Measurements from ENCODE around the gene WDR48.

The WDR48 gene

GRCh38 chr3:39137435-39137936 lies 85.7 kb downstream of the WDR48 start:
- TF ChIP-seq CTCF (conservative IDR thresholded peaks at IDR 0.05; ENCODE audit: low read depth, low read length): no peak
- DNase-seq (ENCODE audit: low read depth): no peak
- H3K4me3 ChIP-seq (ENCODE audit: low read depth, low read length): no peak overlapping the region

- no peak overlapping the region for H3K4me3 ChIP-seq (ENCODE audit: low read depth, low read length)
- no peak for DNase-seq (ENCODE audit: low read depth)
- TF ChIP-seq CTCF (conservative IDR thresholded peaks at IDR 0.05; ENCODE audit: low read depth, low read length): no peak
Observed at GRCh38 chr3:39137991-39138803, 86.4 kb downstream of the WDR48 start.

GRCh38 chr3:39138804-39139415 lies 87.1 kb downstream of the WDR48 start:
- H3K4me3 ChIP-seq (ENCODE audit: low read depth, low read length): no peak overlapping the region
- TF ChIP-seq CTCF (conservative IDR thresholded peaks at IDR 0.05; ENCODE audit: low read depth, low read length): no peak
- DNase-seq (ENCODE audit: low read depth): no peak

DNA sequence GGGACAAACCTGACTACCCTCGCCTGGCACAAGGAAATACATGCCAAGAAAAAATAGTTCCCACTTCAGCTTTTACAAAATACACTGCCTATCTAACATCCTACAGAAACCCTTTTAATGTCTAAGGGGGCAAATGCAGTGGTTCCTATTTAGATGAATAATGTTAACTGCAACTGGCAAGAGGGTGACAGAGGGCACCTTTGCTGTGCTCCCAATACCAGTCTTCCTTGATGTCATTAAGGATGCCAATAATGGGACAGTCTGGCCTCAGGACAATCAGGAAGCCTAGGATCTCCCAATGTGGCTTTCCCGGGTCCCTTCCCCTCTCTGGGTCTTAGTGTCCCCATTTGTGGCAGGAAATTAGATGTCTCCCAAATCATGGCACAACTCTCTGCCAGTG lies 87.6 kb downstream of the WDR48 start:
- no peak for TF ChIP-seq CTCF (conservative IDR thresholded peaks at IDR 0.05; ENCODE audit: low read depth, low read length)
- no peak overlapping the region for H3K4me3 ChIP-seq (ENCODE audit: low read depth, low read length)
- DNase-seq (ENCODE audit: low read depth): no peak

GRCh38 chr3:39140341-39140971 lies 88.6 kb downstream of the WDR48 start:
- TF ChIP-seq CTCF (conservative IDR thresholded peaks at IDR 0.05; ENCODE audit: low read depth, low read length): no peak
- DNase-seq (ENCODE audit: low read depth): no peak

GRCh38 chr3:39141171-39141995 lies 89.6 kb downstream of the WDR48 start:
- peak; percentile 60 for DNase-seq (ENCODE audit: low read depth)
- no peak overlapping the region for H3K4me3 ChIP-seq (ENCODE audit: low read depth, low read length)
- TF ChIP-seq CTCF (conservative IDR thresholded peaks at IDR 0.05; ENCODE audit: low read depth, low read length): no peak

More at GRCh38 chr3:39140341-39140971, 88.6 kb downstream of the WDR48 start:
- H3K4me3 ChIP-seq (ENCODE audit: low read depth, low read length): no peak overlapping the region

Data from choroid plexus epithelial cell (primary cell).